Neural progenitor cell (in vitro differentiated cells): ENCODE results near the gene GABBR1.

ENCODE experiments used
- CTCF ChIP-seq: fragments of 200-600 bp; sonication (generic); IDR thresholded peaks from 2 replicates; pipeline ENCODE4 v1.5.1; 2017; ENCODE audit warnings: antibody characterized with exemption, mild to moderate bottlenecking
- EZH2 ChIP-seq: fragments of 200-600 bp; sonication (generic); IDR thresholded peaks from 2 replicates; pipeline ENCODE4 v1.6.1; 2017; ENCODE audit warnings: antibody characterized with exemption, mild to moderate bottlenecking, moderate library complexity
- EZH2phosphoT487 ChIP-seq: fragments of 200-600 bp; sonication (generic); IDR thresholded peaks from 2 replicates; pipeline ENCODE4 v1.6.1; 2017; ENCODE audit warnings: antibody characterized with exemption

- TF ChIP-seq CTCF (no peak), EZH2 (no peak), EZH2phosphoT487 (no peak)
These were observed 111.8 kb downstream of the GABBR1 start for GRCh38 chr6:29521006-29521680.
